ACHN (cell line): ENCODE data around the gene RPA1.
"Not testable (repeated sequence)": the region's sequence is repeated elsewhere in the genome, so short reads cannot be mapped to it uniquely, and the experiment has no call there.

Experiments used
- DNase-seq: peaks from one replicate; pipeline ENCODE4 v3.0.0-alpha.2; 2015
- in situ Hi-C: cut with HindIII; loops from 2 replicates; pipeline ENCODE4 v1.10.0; 2017; ENCODE audit warnings: low sequenced_read_pairs, low pct_ligation_motif_present, low pct_unique_long_range_greater_than_20kb

Gene RPA1

GRCh38 chr17:1870592-1870991 is 40.8 kb downstream of the RPA1 start:
- no peak for DNase-seq
- in situ Hi-C loops = no loop called here

DNA sequence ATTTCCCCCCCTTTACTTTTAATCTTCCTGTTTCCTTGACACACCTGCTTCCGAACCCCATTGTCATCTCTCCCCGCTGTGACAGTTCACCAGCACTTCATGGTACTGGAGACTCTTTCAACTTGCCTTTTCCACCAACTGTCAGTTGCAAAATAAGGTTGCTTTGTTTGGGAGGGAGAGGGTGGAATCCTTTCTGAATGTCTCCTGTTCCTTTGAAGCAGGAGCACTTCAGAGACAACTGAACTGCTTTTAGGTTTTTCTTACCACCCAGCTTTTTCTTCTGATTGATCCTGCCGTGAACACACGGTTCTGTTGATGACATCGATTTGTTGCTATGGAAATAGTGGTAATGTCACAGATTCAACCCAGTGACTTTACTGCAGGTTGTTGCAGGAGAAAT is 42.0 kb downstream of the RPA1 start:
- in situ Hi-C loops = no loop called here
- no peak for DNase-seq

DNA sequence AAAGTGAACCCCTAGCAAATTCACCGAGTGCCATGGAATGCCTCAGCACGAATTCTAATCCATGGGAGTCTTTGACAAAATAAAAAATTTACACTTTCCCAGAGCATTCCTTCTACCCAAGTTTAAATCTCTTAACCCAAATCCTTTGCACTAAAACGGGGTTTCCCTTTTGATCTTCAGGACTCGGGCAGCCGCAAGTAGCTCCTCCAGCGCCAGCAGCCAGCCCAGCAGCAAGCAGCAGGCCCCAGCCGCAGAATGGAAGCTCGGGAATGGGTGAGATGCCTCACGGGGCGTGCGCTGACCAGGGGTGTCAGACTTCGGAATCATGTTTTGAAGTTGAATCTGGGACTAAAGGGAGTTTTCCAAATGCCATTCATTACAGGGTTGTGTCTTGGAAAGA is 42.4 kb downstream of the RPA1 start:
- in situ Hi-C loops = no loop called here

DNA sequence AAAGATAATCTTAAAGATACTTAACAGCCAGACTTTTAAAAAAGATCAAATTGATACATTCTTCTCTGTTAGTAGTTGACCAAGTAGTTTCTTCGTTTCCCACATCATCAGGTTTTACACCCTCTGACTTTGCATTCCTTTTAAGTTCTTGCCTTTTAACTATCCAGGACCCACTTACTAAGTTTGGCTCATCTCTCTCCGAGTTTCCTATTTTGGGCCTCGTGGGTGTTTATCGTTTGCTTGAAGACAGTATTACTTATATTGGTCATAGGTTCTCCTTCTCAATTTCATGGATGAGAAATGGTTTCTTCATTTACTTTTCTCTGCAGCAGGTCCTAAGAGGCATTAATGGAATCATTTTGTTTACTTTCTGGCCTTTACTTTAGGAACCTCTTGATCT is 43.2 kb downstream of the RPA1 start:
- no peak for DNase-seq
- in situ Hi-C loops = no loop called here

More for the DNA sequence above, 42.4 kb downstream of the RPA1 start:
- no peak for DNase-seq

DNA sequence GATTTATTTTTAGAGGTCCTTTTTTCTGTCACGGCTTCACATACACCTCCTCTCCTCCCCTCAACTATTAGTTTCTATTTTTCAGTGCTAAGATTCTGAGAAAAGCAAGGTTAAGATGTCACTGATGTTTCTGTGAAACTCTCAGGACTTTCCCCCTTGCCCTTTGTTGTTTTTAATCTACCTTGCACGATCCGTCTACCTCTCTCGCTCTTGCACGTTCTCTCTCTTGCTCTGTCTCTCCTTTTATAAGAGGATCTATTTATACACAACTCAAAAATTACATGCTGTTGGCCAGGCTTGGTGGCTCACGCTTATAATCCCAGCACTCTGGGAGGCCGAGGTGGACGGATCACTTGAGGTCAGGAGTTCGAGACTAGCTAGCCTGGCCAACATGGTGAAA is 43.6 kb downstream of the RPA1 start:
- in situ Hi-C loops = no loop called here
- no peak for DNase-seq

GRCh38 chr17:1875597-1875996 is 45.8 kb downstream of the RPA1 start:
- in situ Hi-C loops = loop anchor here (25.0 kb wide), 1 partner anchor 162 kb away; the partner anchor contains the start of genes DPH1, OVCA2 and RTN4RL1
- no peak for DNase-seq

GRCh38 chr17:1878419-1879121 is 48.8 kb downstream of the RPA1 start:
- in situ Hi-C loops = loop anchor here (25.0 kb wide), 1 partner anchor 159 kb away; the partner anchor contains the start of genes DPH1, OVCA2 and RTN4RL1

DNA sequence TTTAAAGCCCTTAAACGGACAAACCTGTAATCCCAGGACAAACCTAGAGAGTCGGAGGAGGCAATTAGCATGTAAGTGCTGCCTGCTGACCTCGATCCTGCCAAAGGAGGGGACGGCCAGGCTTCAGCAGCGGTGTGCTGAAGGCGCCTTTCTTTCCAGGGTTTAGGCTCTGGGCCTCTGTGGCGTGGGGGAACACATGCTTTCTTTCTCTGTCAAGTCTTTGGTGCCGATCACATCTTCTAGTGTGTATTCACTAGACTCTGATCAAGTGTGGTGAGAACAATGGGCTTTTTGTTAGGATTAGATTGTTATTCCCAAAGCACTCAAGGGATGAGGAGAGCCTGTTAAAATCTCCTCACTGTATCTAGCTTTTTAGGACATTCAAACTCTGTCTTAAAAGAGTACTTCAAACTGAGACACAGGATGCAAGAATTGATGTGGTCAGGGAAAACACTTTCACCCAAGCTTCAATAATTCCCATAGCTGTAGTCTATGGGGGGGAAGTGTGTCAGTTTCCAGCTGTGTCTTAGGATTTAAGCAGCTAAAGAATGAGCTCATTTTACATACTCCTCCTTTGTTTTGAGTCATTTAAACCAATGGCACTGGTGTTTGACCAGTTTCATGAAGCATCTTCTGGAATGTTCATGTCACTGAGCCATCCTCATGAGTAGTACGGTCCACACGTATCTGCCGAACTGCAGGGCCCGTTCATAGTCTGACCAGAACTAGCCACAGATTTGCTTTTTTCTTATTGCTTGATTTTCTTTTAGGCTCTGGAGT is 51.2 kb downstream of the RPA1 start:
- DNase-seq = no peak
- in situ Hi-C loops = loop anchor here (25.0 kb wide), 1 partner anchor 156 kb away; the partner anchor contains the start of genes DPH1, OVCA2 and RTN4RL1

More at GRCh38 chr17:1878419-1879121, 48.8 kb downstream of the RPA1 start:
- no peak for DNase-seq

- DNase-seq = peak; percentile 55
- in situ Hi-C loops = loop anchor here (25.0 kb wide), 1 partner anchor 154 kb away; the partner anchor contains the start of genes DPH1, OVCA2 and RTN4RL1
Measured at GRCh38 chr17:1882836-1883235, 53.0 kb downstream of the RPA1 start.

DNA sequence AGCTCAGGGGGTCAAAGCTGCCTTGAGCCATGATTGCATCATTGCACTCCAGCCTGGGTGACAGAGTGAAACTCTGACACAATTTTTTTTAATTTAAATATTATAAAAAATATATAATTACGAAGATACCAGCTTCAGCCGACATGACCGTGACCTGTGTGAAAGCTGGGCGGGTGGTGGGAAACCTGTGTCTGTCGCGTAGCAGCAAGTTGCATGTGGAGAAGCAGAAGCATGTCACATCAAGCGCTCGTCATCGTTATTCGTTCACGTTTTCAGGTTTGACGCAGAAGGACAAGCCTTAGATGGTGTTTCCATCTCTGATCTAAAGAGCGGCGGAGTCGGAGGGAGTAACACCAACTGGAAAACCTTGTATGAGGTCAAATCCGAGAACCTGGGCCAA is 53.7 kb downstream of the RPA1 start:
- no peak for DNase-seq
- in situ Hi-C loops = loop anchor here (25.0 kb wide), 1 partner anchor 154 kb away; the partner anchor contains the start of genes DPH1, OVCA2 and RTN4RL1

DNA sequence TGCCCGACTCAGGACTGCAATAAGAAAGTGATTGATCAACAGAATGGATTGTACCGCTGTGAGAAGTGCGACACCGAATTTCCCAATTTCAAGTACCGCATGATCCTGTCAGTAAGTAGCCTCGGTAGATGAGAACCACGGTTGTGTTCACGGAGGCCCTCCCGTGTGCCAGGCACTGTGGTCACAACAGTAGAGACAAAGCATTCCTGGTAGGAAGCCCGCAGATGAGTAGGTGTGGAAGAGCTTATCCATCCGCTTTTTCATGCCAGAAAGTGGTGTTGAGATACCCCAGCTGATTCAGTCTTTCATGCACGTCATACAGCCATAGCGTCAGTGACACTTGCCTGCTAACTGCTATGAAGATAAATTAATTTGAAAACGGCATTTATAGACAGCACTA is 58.9 kb downstream of the RPA1 start:
- DNase-seq = no peak
- in situ Hi-C loops = loop anchor here (25.0 kb wide), 1 partner anchor 149 kb away; the partner anchor contains the start of genes DPH1, OVCA2 and RTN4RL1

- DNase-seq = no peak
- in situ Hi-C loops = loop anchor here (25.0 kb wide), 1 partner anchor 146 kb away; the partner anchor contains the start of genes DPH1, OVCA2 and RTN4RL1
Measured at GRCh38 chr17:1890758-1891450, 61.1 kb downstream of the RPA1 start.

DNA sequence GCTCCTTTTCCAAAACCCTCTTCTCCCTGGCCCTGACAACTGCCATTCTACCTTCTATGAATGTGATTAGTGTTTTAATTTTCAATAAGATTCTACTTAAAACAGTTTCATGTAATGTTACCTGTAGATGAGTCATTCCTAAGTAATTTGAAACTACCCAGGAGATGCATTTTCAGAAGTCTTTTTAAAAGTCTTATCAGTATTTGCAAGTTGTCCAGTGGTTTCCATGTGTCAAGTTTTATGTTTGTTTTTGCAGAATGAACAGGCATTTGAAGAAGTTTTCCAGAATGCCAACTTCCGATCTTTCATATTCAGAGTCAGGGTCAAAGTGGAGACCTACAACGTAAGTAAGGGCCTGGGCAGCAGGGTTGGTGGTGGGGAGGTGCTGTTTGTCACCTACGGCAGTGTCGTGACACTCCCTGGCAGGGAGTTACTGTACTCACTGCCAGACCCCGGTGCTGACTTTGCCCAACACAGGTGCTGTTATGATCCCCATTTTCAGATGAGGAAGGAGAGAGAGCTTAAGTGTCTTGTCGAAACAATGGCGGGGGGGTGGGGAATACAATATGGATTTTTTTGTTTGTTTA is 65.0 kb downstream of the RPA1 start:
- no peak for DNase-seq
- in situ Hi-C loops = loop anchor here (25.0 kb wide), 1 partner anchor 142 kb away; the partner anchor contains the start of genes DPH1, OVCA2 and RTN4RL1

DNA sequence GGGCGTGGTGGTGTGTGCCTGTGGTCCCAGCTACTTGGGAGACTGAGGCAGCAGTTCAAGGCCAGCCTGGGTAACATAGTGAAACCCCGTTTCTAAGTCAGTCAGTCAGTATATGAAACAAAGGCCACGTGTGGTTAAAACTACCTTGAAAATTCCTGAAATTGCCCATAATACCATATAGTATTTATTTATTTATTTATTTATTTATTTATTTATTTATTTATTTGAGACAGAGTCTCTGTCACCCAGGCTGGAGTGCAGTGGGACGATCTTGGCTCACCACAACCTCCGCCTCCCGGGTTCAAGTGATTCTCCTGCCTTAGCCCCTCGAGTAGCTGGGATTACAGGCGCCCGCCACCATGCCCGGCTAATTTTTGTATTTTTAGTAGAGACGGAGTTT is 65.7 kb downstream of the RPA1 start:
- in situ Hi-C loops = loop anchor here (25.0 kb wide), 1 partner anchor 142 kb away; the partner anchor contains the start of genes DPH1, OVCA2 and RTN4RL1
- not testable (repeated sequence) for DNase-seq

DNA sequence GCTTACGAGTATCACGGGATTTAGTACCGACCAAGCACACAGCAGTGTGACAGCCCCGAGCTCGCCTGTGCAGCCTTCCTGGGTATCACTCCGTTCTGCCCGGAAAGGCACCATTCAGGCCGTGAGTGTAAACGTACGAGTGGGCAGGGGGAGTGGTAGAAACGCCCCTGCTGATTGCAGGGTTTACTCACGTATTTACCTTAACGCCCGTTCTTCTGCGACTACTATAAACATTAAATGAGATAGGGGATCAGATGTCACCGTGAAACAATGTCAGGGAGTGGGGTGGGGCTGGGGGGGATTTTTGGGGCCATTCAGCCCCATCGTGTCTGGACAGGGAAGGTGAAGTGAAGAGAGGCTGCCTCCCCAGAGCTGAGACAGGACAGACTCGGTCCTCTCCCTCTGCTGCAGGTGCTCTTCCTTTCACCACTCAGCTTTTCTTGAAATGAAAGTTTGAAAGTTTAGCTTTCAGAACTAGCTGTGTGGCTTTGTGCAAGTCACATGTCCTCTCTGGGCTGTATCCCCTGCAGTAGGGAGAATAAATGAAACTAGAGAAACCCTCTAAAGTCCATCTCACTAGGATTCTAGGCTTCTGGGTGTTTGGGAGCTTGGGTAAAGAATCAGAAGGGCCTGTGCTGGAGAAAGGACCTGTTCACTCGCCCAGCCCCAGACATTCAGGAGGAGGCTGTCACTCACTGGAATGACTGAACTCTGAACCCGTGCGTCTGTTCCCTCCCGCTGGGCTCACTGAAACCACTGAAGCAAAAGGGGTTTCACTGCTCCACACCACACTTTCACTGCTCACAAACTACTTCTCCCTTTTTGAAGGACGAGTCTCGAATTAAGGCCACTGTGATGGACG is 66.7 kb downstream of the RPA1 start:
- DNase-seq = no peak
- in situ Hi-C loops = loop anchor here (25.0 kb wide), 1 partner anchor 141 kb away; the partner anchor contains the start of genes DPH1, OVCA2 and RTN4RL1

DNA sequence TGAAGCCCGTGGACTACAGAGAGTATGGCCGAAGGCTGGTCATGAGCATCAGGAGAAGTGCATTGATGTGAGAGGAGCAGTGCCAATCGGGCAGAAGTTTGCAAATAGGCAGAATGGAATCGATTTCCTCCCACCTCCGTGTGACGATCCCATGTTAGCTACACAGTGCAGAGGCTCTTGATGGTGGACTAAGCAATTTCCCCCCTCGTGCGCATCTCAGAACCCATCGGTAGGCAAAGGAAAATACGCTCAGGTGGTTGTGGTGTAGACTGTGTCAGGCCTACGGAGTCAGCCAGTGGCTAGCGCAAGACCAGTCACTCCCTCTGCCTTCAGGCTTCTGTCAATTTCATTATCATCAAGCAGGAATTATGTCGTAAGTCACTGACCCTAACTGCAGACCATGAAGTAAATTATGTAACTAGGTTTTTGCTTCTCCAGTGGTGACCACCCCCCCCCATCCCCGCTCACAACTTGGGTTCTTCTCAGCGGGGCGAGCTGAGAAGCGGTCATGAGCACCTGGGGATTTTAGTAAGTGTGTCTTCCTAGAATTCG is 67.4 kb downstream of the RPA1 start:
- no peak for DNase-seq
- in situ Hi-C loops = loop anchor here (25.0 kb wide), 1 partner anchor 140 kb away; the partner anchor contains the start of genes DPH1, OVCA2 and RTN4RL1

GRCh38 chr17:1898332-1898731 is 68.5 kb downstream of the RPA1 start:
- in situ Hi-C loops = loop anchor here (25.0 kb wide), 1 partner anchor 139 kb away; the partner anchor contains the start of genes DPH1, OVCA2 and RTN4RL1
- DNase-seq = no peak
